Stimulated activated CD4-positive, alpha-beta T cell treated with anti-CD3 and anti-CD28 coated beads, Interleukin-12 subunit alpha, Interleukin-12 subunit beta, amount 100 ng/mL, for 24 hours (primary cell): Measurements from ENCODE around the gene DOCK9.
"Not testable (repeated sequence)": the region's sequence is repeated elsewhere in the genome, so short reads cannot be mapped to it uniquely, and the experiment has no call there.

Experiments used
- DNase-seq, 2 experiments: peaks; one replicate each; pipeline ENCODE4 v3.0.0-alpha.2; 2020; ENCODE audit warnings: low read depth in 2 of 2

The DOCK9 gene

GRCh38 chr13:98918771-98919170, 59.1 kb downstream of the DOCK9 start:
- DNase-seq = no peak

GRCh38 chr13:98917116-98917515, 60.7 kb downstream of the DOCK9 start:
- no peak for DNase-seq

GRCh38 chr13:98916403-98916802, 61.5 kb downstream of the DOCK9 start:
- DNase-seq = no peak

- DNase-seq = no peak
These were observed 61.9 kb downstream of the DOCK9 start for GRCh38 chr13:98915981-98916380.

GRCh38 chr13:98915563-98915962, 62.3 kb downstream of the DOCK9 start:
- DNase-seq = no peak

GRCh38 chr13:98913741-98914140, 64.1 kb downstream of the DOCK9 start:
- no peak for DNase-seq

- no peak for DNase-seq
These were observed 65.0 kb downstream of the DOCK9 start for GRCh38 chr13:98912846-98913245.

- DNase-seq = peak in 1 of 2 experiments; percentile 25
These were observed 67.3 kb downstream of the DOCK9 start for GRCh38 chr13:98910501-98910951.

GRCh38 chr13:98909016-98909415, 68.8 kb downstream of the DOCK9 start:
- DNase-seq = peak in 1 of 2 experiments; percentile 8

GRCh38 chr13:98906746-98907502, 70.9 kb downstream of the DOCK9 start:
- DNase-seq = no peak

- no peak for DNase-seq
These were observed 72.7 kb downstream of the DOCK9 start for GRCh38 chr13:98905199-98905598.

- DNase-seq = no peak
These were observed 77.4 kb downstream of the DOCK9 start for GRCh38 chr13:98900442-98900841.

- no peak for DNase-seq
These were observed 80.2 kb downstream of the DOCK9 start for GRCh38 chr13:98897706-98898105.

- DNase-seq = no peak
These were observed 81.1 kb downstream of the DOCK9 start for GRCh38 chr13:98896868-98897144.

GRCh38 chr13:98896083-98896867, 81.6 kb downstream of the DOCK9 start:
- no peak for DNase-seq

- not testable (repeated sequence) for DNase-seq
These were observed 83.0 kb downstream of the DOCK9 start for GRCh38 chr13:98894814-98895213.

GRCh38 chr13:98893371-98893770, 84.5 kb downstream of the DOCK9 start:
- DNase-seq = no peak

GRCh38 chr13:98892821-98893220, 85.0 kb downstream of the DOCK9 start:
- no peak for DNase-seq

- DNase-seq = no peak
These were observed 85.8 kb downstream of the DOCK9 start for GRCh38 chr13:98892077-98892476.

- DNase-seq = no peak
These were observed 86.9 kb downstream of the DOCK9 start for GRCh38 chr13:98890925-98891324.

GRCh38 chr13:98890186-98890585, 87.7 kb downstream of the DOCK9 start:
- DNase-seq = peak; percentile 32 to 33

GRCh38 chr13:98889419-98890085, 88.3 kb downstream of the DOCK9 start:
- DNase-seq = no peak

- DNase-seq = no peak
These were observed 89.0 kb downstream of the DOCK9 start for GRCh38 chr13:98888890-98889279.
